Activated naive CD8-positive, alpha-beta T cell (primary cell): ENCODE measurements around the gene B3GALT6.
"Not testable (repeated sequence)": the region's sequence is repeated elsewhere in the genome, so short reads cannot be mapped to it uniquely, and the experiment has no call there.

Experiments used
- H3K27ac Mint-ChIP-seq: one replicate; pipeline ENCODE4 v1.8.0; 2021; ENCODE audit warnings: mixed read lengths
- H3K27me3 Mint-ChIP-seq: one replicate; pipeline ENCODE4 v1.8.0; 2021; ENCODE audit warnings: mixed read lengths
- H3K36me3 Mint-ChIP-seq: one replicate; pipeline ENCODE4 v1.8.0; 2021; ENCODE audit warnings: mixed read lengths
- H3K4me1 Mint-ChIP-seq: one replicate; pipeline ENCODE4 v1.8.0; 2021; ENCODE audit warnings: low read depth, mixed read lengths
- H3K4me3 Mint-ChIP-seq: one replicate; pipeline ENCODE4 v1.8.0; 2021; ENCODE audit warnings: mild to moderate bottlenecking, mixed read lengths
- H3K9me3 Mint-ChIP-seq: one replicate; pipeline ENCODE4 v1.8.0; 2021; ENCODE audit warnings: low read depth, mixed read lengths

B3GALT6 gene

GRCh38 chr1:1232208-1232795 lies at the start of gene B3GALT6:
Gene B3GALT6 (plus strand): TSS chr1:1232237. CDS start chr1:1232279, 42 bp downstream.
- Mint-ChIP-seq H3K4me3 (peak within 1 kb of the TSS; percentile 97), H3K9me3 (no peaks in the 10 kb centered on the region), H3K27me3 (no peaks in the 10 kb centered on the region), H3K36me3 (peaks cover 6% of the 10 kb centered on the region), H3K4me1 (peaks cover 30% of the 10 kb centered on the region), H3K27ac (peak within 1 kb of the TSS; percentile 89)

- Mint-ChIP-seq H3K4me3 (no peak overlapping the region), H3K27ac (no peak overlapping the region), H3K36me3 (no peaks in the 10 kb centered on the region), H3K27me3 (peaks cover 2% of the 10 kb centered on the region), H3K4me1 (no peaks in the 10 kb centered on the region), H3K9me3 (no peaks in the 10 kb centered on the region)
These were observed 49.4 kb upstream of the B3GALT6 start for GRCh38 chr1:1182491-1183220.

GRCh38 chr1:1183221-1183747 lies 48.8 kb upstream of the B3GALT6 start:
- H3K27ac Mint-ChIP-seq = no peak overlapping the region
- no peak overlapping the region for H3K4me3 Mint-ChIP-seq
- H3K27me3 Mint-ChIP-seq = peaks cover 2% of the 10 kb centered on the region
- no peaks in the 10 kb centered on the region for H3K36me3 Mint-ChIP-seq
- no peaks in the 10 kb centered on the region for H3K4me1 Mint-ChIP-seq
- H3K9me3 Mint-ChIP-seq = no peaks in the 10 kb centered on the region

GRCh38 chr1:1183833-1184775 lies 47.9 kb upstream of the B3GALT6 start:
- H3K4me3 Mint-ChIP-seq = no peak overlapping the region
- no peaks in the 10 kb centered on the region for H3K9me3 Mint-ChIP-seq
- no peak overlapping the region for H3K27ac Mint-ChIP-seq
- peaks cover 2% of the 10 kb centered on the region for H3K27me3 Mint-ChIP-seq
- H3K36me3 Mint-ChIP-seq = no peaks in the 10 kb centered on the region
- no peaks in the 10 kb centered on the region for H3K4me1 Mint-ChIP-seq

GRCh38 chr1:1185101-1185765 lies 46.8 kb upstream of the B3GALT6 start:
- Mint-ChIP-seq H3K36me3 (no peaks in the 10 kb centered on the region), H3K4me1 (no peaks in the 10 kb centered on the region), H3K27me3 (peaks cover 2% of the 10 kb centered on the region), H3K9me3 (no peaks in the 10 kb centered on the region), H3K4me3 (no peak overlapping the region), H3K27ac (no peak overlapping the region)

GRCh38 chr1:1187938-1188337 lies 44.1 kb upstream of the B3GALT6 start:
- Mint-ChIP-seq H3K36me3 (no peaks in the 10 kb centered on the region), H3K4me1 (no peaks in the 10 kb centered on the region), H3K27me3 (no peaks in the 10 kb centered on the region), H3K9me3 (peaks cover 5% of the 10 kb centered on the region), H3K4me3 (no peak overlapping the region), H3K27ac (no peak overlapping the region)

- Mint-ChIP-seq H3K4me3 (no peak overlapping the region), H3K9me3 (peaks cover 5% of the 10 kb centered on the region), H3K27me3 (no peaks in the 10 kb centered on the region), H3K27ac (no peak overlapping the region), H3K4me1 (no peaks in the 10 kb centered on the region), H3K36me3 (no peaks in the 10 kb centered on the region)
These were observed 42.9 kb upstream of the B3GALT6 start for GRCh38 chr1:1189111-1189510.

- Mint-ChIP-seq H3K36me3 (peaks cover 5% of the 10 kb centered on the region), H3K4me3 (no peak overlapping the region), H3K4me1 (no peaks in the 10 kb centered on the region), H3K27me3 (no peaks in the 10 kb centered on the region), H3K27ac (no peak overlapping the region), H3K9me3 (peaks cover 14% of the 10 kb centered on the region)
These were observed 40.3 kb upstream of the B3GALT6 start for GRCh38 chr1:1191734-1192133.

- Mint-ChIP-seq H3K27ac (no peak overlapping the region), H3K4me3 (no peak overlapping the region), H3K36me3 (peaks cover 5% of the 10 kb centered on the region), H3K9me3 (peaks cover 14% of the 10 kb centered on the region), H3K27me3 (no peaks in the 10 kb centered on the region), H3K4me1 (no peaks in the 10 kb centered on the region)
These were observed 37.3 kb upstream of the B3GALT6 start for GRCh38 chr1:1194723-1195122.

- H3K4me1 Mint-ChIP-seq, H3K36me3 Mint-ChIP-seq, H3K4me3 Mint-ChIP-seq, H3K27ac Mint-ChIP-seq, H3K27me3 Mint-ChIP-seq: not testable (repeated sequence)
- peaks cover 14% of the 10 kb centered on the region for H3K9me3 Mint-ChIP-seq
These were observed 36.3 kb upstream of the B3GALT6 start for GRCh38 chr1:1195726-1196125.

GRCh38 chr1:1196431-1197187 lies 35.4 kb upstream of the B3GALT6 start:
- peaks cover 4% of the 10 kb centered on the region for H3K4me1 Mint-ChIP-seq

GRCh38 chr1:1197188-1197500 lies 34.9 kb upstream of the B3GALT6 start:
- peaks cover 4% of the 10 kb centered on the region for H3K4me1 Mint-ChIP-seq
- H3K9me3 Mint-ChIP-seq = peaks cover 10% of the 10 kb centered on the region
- H3K27ac Mint-ChIP-seq = no peak overlapping the region
- no peaks in the 10 kb centered on the region for H3K27me3 Mint-ChIP-seq
- no peak overlapping the region for H3K4me3 Mint-ChIP-seq
- H3K36me3 Mint-ChIP-seq = peaks cover 5% of the 10 kb centered on the region

More at GRCh38 chr1:1196431-1197187, 35.4 kb upstream of the B3GALT6 start:
- Mint-ChIP-seq H3K27me3 (no peaks in the 10 kb centered on the region), H3K27ac (no peak overlapping the region), H3K4me3 (no peak overlapping the region), H3K9me3 (peaks cover 14% of the 10 kb centered on the region), H3K36me3 (peaks cover 5% of the 10 kb centered on the region)

- H3K9me3 Mint-ChIP-seq = peaks cover 9% of the 10 kb centered on the region
- H3K27ac Mint-ChIP-seq = no peak overlapping the region
- H3K36me3 Mint-ChIP-seq = peaks cover 5% of the 10 kb centered on the region
- peaks cover 4% of the 10 kb centered on the region for H3K4me1 Mint-ChIP-seq
- H3K4me3 Mint-ChIP-seq = no peak overlapping the region
- no peaks in the 10 kb centered on the region for H3K27me3 Mint-ChIP-seq
These were observed 34.2 kb upstream of the B3GALT6 start for GRCh38 chr1:1197551-1198422.
